ENCODE measurements around the gene HIBCH. TPM values are rescaled to one million over a fixed set of nuclear protein-coding genes. Genes with fewer than 3 reads are reported as not detected.

HIBCH gene
- total RNA-seq, 1 donor from 2014 or later: 22.0 TPM

GRCh38 chr2:190197143-190197720 lies 122.4 kb downstream of the HIBCH start:
- Mint-ChIP-seq H3K4me1 (ENCODE audit: low read depth, unreplicated experiment) (no peaks in the 10 kb centered on the region), H3K27me3 (ENCODE audit: unreplicated experiment) (no peaks in the 10 kb centered on the region), H3K36me3 (ENCODE audit: unreplicated experiment) (no peaks in the 10 kb centered on the region), H3K9me3 (ENCODE audit: unreplicated experiment) (no peaks in the 10 kb centered on the region), H3K4me3 (ENCODE audit: unreplicated experiment) (no peak overlapping the region), H3K27ac (ENCODE audit: unreplicated experiment) (no peak overlapping the region)
- DNase-seq: no peak
- TF ChIP-seq, protein P1, sequence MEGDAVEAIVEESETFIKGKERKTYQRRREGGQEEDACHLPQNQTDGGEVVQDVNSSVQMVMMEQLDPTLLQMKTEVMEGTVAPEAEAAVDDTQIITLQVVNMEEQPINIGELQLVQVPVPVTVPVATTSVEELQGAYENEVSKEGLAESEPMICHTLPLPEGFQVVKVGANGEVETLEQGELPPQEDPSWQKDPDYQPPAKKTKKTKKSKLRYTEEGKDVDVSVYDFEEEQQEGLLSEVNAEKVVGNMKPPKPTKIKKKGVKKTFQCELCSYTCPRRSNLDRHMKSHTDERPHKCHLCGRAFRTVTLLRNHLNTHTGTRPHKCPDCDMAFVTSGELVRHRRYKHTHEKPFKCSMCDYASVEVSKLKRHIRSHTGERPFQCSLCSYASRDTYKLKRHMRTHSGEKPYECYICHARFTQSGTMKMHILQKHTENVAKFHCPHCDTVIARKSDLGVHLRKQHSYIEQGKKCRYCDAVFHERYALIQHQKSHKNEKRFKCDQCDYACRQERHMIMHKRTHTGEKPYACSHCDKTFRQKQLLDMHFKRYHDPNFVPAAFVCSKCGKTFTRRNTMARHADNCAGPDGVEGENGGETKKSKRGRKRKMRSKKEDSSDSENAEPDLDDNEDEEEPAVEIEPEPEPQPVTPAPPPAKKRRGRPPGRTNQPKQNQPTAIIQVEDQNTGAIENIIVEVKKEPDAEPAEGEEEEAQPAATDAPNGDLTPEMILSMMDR (IDR thresholded peaks at IDR 0.05; ENCODE audit: partially characterized antibody, unreplicated experiment): no peak

DNA sequence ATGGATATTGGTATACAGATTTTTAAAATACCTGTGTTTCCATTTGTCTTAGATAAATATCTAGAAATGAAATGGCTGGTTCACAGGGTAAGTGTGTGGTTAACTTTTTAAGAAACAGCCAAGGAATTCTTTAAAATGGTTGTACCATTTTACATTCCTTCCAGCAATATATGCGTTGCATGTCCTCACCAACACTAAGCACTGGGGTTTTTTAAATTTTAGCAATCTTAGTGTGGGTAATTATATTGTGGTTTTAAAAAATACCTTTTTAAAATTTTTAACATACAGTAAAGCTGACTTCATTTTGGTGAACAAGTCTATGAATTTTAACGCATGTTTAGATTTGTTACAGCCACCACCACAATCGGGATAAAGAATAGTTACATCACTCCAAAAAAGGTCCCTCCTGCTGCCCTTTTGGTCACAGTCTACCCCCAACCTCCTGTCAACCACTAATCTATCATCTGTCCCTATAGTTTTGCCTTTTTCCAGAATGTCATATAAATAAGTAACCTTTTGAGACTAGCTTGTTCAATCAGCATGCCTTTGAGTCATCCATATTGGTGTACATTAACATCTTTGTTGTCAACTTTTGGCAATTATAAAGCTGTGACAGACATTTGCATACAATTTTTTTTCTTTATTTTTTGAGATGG lies 129.0 kb downstream of the HIBCH start:
- H3K4me3 Mint-ChIP-seq (ENCODE audit: unreplicated experiment): no peak overlapping the region

DNA sequence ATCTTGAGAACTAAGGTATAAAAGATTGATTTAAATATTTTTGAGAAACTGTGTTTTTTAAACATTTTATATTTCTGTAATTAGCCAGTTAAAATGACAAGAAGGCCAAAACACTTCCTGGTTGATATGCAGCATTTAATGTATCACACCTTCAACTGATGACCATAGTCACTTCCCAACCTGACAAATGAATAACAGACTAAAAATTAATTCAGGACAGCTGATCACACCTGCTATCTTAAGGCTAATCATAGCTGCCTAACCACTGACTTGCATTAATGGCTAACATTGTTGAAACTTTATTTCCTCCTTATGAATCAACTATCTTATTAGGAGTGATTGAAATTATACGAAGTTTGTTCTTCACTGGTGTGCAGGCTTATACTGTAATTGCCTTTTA lies 131.3 kb downstream of the HIBCH start:
- Mint-ChIP-seq H3K4me1 (ENCODE audit: low read depth, unreplicated experiment) (no peaks in the 10 kb centered on the region), H3K27me3 (ENCODE audit: unreplicated experiment) (no peaks in the 10 kb centered on the region), H3K27ac (ENCODE audit: unreplicated experiment) (no peak overlapping the region), H3K9me3 (ENCODE audit: unreplicated experiment) (no peaks in the 10 kb centered on the region), H3K36me3 (ENCODE audit: unreplicated experiment) (no peaks in the 10 kb centered on the region), H3K4me3 (ENCODE audit: unreplicated experiment) (no peak overlapping the region)
- TF ChIP-seq, protein P1 (IDR thresholded peaks at IDR 0.05; ENCODE audit: partially characterized antibody, unreplicated experiment): no peak
- no peak for DNase-seq

More for the DNA sequence above, 129.0 kb downstream of the HIBCH start:
- Mint-ChIP-seq H3K36me3 (ENCODE audit: unreplicated experiment) (no peaks in the 10 kb centered on the region), H3K27ac (ENCODE audit: unreplicated experiment) (no peak overlapping the region), H3K27me3 (ENCODE audit: unreplicated experiment) (no peaks in the 10 kb centered on the region), H3K4me1 (ENCODE audit: low read depth, unreplicated experiment) (no peaks in the 10 kb centered on the region), H3K9me3 (ENCODE audit: unreplicated experiment) (no peaks in the 10 kb centered on the region)
- no peak for DNase-seq
- TF ChIP-seq, protein P1 (IDR thresholded peaks at IDR 0.05; ENCODE audit: partially characterized antibody, unreplicated experiment): no peak

GRCh38 chr2:190186238-190186637 lies 133.4 kb downstream of the HIBCH start:
- Mint-ChIP-seq H3K27me3 (ENCODE audit: unreplicated experiment) (peaks cover 1% of the 10 kb centered on the region), H3K9me3 (ENCODE audit: unreplicated experiment) (no peaks in the 10 kb centered on the region), H3K4me3 (ENCODE audit: unreplicated experiment) (no peak overlapping the region), H3K36me3 (ENCODE audit: unreplicated experiment) (no peaks in the 10 kb centered on the region), H3K27ac (ENCODE audit: unreplicated experiment) (no peak overlapping the region), H3K4me1 (ENCODE audit: low read depth, unreplicated experiment) (no peaks in the 10 kb centered on the region)
- TF ChIP-seq, protein P1 (IDR thresholded peaks at IDR 0.05; ENCODE audit: partially characterized antibody, unreplicated experiment): no peak
- DNase-seq: no peak

DNA sequence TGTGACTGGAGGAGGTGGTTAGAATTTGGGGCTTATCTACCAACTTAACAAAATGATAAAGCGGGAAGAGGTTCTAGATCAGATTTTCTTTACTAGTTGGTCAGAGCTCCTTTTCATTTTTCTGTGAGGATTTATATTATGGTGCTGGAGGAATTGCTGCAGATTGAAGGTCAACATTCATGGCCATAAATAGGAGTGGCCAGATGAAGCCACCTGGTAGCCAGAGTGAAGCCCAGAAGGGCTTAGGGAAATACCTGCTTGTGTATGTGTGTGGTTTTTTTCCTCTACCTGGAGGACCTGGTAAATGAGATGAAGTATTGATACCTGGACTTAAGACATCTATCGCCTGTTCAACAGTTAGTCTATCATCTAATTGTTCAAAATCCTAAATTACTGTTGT lies 134.2 kb downstream of the HIBCH start:
- TF ChIP-seq, protein P1 (IDR thresholded peaks at IDR 0.05; ENCODE audit: partially characterized antibody, unreplicated experiment): no peak
- H3K9me3 Mint-ChIP-seq (ENCODE audit: unreplicated experiment): no peaks in the 10 kb centered on the region
- H3K4me1 Mint-ChIP-seq (ENCODE audit: low read depth, unreplicated experiment): no peaks in the 10 kb centered on the region

More for the DNA sequence above, 134.2 kb downstream of the HIBCH start:
- no peak for DNase-seq
- Mint-ChIP-seq H3K4me3 (ENCODE audit: unreplicated experiment) (no peak overlapping the region), H3K36me3 (ENCODE audit: unreplicated experiment) (no peaks in the 10 kb centered on the region), H3K27me3 (ENCODE audit: unreplicated experiment) (peaks cover 5% of the 10 kb centered on the region), H3K27ac (ENCODE audit: unreplicated experiment) (no peak overlapping the region)

All from glutamatergic neuron (in vitro differentiated cells).